ENCODE data around the gene ADGRB3. TPM values are rescaled to one million over a fixed set of nuclear protein-coding genes. Genes with fewer than 3 reads are reported as not detected.
"Not testable (repeated sequence)": the region's sequence is repeated elsewhere in the genome, so short reads cannot be mapped to it uniquely, and the experiment has no call there.

Gene ADGRB3
- total RNA-seq, 1 donor from 2014 or later, result 2.4 TPM

DNA sequence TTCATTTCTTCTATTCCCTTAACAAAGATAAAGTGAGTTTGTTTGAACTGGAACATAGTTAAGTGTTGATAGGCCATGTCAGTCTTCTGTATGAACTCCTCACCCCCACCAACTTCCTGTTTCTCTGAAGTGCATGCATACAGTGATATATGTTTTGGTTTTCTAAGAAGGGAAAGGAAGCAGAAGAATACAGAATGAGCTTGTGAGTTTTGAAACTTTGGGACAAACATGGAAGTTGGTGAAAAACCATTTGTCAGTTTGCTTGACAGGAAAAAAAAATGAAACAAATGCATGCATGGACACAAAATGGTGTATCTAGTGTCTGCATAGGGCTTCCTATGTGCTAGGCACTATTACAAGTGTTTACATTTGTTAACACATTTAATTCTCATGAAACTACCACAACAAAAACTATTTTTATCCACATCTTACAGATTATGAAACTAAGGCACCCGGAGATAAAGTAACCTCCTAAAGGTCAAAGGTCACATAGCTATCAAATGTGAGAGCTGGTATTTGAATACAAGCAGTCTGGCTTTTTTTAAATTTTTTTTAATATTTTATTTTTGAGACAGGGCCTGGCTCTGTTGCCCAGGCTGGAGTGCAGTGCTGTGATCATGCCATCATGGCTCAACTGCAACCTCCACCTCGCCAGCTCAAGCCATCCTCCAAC lies 105.9 kb downstream of the ADGRB3 start:
- Mint-ChIP-seq H3K9me3 (ENCODE audit: unreplicated experiment) (no peaks in the 10 kb centered on the region), H3K4me3 (ENCODE audit: unreplicated experiment) (no peak overlapping the region), H3K27ac (ENCODE audit: unreplicated experiment) (no peak overlapping the region), H3K4me1 (ENCODE audit: unreplicated experiment) (peaks cover 9% of the 10 kb centered on the region), H3K27me3 (ENCODE audit: unreplicated experiment) (no peaks in the 10 kb centered on the region), H3K36me3 (ENCODE audit: low read depth, unreplicated experiment) (no peaks in the 10 kb centered on the region)
- TF ChIP-seq, protein P1, sequence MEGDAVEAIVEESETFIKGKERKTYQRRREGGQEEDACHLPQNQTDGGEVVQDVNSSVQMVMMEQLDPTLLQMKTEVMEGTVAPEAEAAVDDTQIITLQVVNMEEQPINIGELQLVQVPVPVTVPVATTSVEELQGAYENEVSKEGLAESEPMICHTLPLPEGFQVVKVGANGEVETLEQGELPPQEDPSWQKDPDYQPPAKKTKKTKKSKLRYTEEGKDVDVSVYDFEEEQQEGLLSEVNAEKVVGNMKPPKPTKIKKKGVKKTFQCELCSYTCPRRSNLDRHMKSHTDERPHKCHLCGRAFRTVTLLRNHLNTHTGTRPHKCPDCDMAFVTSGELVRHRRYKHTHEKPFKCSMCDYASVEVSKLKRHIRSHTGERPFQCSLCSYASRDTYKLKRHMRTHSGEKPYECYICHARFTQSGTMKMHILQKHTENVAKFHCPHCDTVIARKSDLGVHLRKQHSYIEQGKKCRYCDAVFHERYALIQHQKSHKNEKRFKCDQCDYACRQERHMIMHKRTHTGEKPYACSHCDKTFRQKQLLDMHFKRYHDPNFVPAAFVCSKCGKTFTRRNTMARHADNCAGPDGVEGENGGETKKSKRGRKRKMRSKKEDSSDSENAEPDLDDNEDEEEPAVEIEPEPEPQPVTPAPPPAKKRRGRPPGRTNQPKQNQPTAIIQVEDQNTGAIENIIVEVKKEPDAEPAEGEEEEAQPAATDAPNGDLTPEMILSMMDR (IDR thresholded peaks at IDR 0.05; ENCODE audit: unreplicated experiment), result no peak
- DNase-seq (ENCODE audit: low spot score), result no peak

- Mint-ChIP-seq H3K36me3 (ENCODE audit: low read depth, unreplicated experiment) (no peaks in the 10 kb centered on the region), H3K27ac (ENCODE audit: unreplicated experiment) (no peak overlapping the region), H3K4me3 (ENCODE audit: unreplicated experiment) (no peak overlapping the region), H3K9me3 (ENCODE audit: unreplicated experiment) (no peaks in the 10 kb centered on the region), H3K27me3 (ENCODE audit: unreplicated experiment) (no peaks in the 10 kb centered on the region), H3K4me1 (ENCODE audit: unreplicated experiment) (peaks cover 9% of the 10 kb centered on the region)
- TF ChIP-seq, protein P1 (IDR thresholded peaks at IDR 0.05; ENCODE audit: unreplicated experiment), result no peak
- no peak for DNase-seq (ENCODE audit: low spot score)
Observed at GRCh38 chr6:68741501-68742386, 106.7 kb downstream of the ADGRB3 start.

- H3K27me3 Mint-ChIP-seq (ENCODE audit: unreplicated experiment), result no peaks in the 10 kb centered on the region
- H3K9me3 Mint-ChIP-seq (ENCODE audit: unreplicated experiment), result no peaks in the 10 kb centered on the region
- DNase-seq (ENCODE audit: low spot score), result no peak
- no peak overlapping the region for H3K27ac Mint-ChIP-seq (ENCODE audit: unreplicated experiment)
- TF ChIP-seq, protein P1 (IDR thresholded peaks at IDR 0.05; ENCODE audit: unreplicated experiment), result no peak
- H3K36me3 Mint-ChIP-seq (ENCODE audit: low read depth, unreplicated experiment), result no peaks in the 10 kb centered on the region
- H3K4me3 Mint-ChIP-seq (ENCODE audit: unreplicated experiment), result no peak overlapping the region
- peaks cover 9% of the 10 kb centered on the region for H3K4me1 Mint-ChIP-seq (ENCODE audit: unreplicated experiment)
Observed at GRCh38 chr6:68743099-68743498, 108.0 kb downstream of the ADGRB3 start.

DNA sequence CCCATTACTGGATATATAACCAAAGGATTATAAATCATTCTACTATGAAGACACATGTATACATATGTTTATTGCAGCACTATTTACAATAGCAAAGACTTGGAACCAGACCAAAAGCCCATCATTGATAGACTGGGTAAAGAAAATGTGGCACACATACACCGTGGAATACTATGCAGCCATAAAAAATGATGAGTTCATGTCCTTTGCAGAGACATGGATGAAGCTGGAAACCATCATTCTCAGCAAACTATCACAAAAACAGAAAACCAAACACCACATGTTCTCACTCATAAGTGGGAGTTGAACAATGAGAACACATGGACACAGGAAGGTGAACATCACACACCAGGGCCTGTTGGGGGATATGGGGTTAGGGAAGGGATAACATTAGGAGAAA lies 109.3 kb downstream of the ADGRB3 start:
- not testable (repeated sequence) for H3K27me3 Mint-ChIP-seq (ENCODE audit: unreplicated experiment); DNase-seq (ENCODE audit: low spot score); H3K4me3 Mint-ChIP-seq (ENCODE audit: unreplicated experiment); H3K36me3 Mint-ChIP-seq (ENCODE audit: low read depth, unreplicated experiment); H3K4me1 Mint-ChIP-seq (ENCODE audit: unreplicated experiment); H3K27ac Mint-ChIP-seq (ENCODE audit: unreplicated experiment); H3K9me3 Mint-ChIP-seq (ENCODE audit: unreplicated experiment)

GRCh38 chr6:68746376-68746775 lies 111.3 kb downstream of the ADGRB3 start:
- no peak overlapping the region for H3K4me3 Mint-ChIP-seq (ENCODE audit: unreplicated experiment)
- H3K27me3 Mint-ChIP-seq (ENCODE audit: unreplicated experiment), result no peaks in the 10 kb centered on the region
- no peak overlapping the region for H3K27ac Mint-ChIP-seq (ENCODE audit: unreplicated experiment)
- H3K36me3 Mint-ChIP-seq (ENCODE audit: low read depth, unreplicated experiment), result no peaks in the 10 kb centered on the region
- no peaks in the 10 kb centered on the region for H3K9me3 Mint-ChIP-seq (ENCODE audit: unreplicated experiment)
- no peaks in the 10 kb centered on the region for H3K4me1 Mint-ChIP-seq (ENCODE audit: unreplicated experiment)
- TF ChIP-seq, protein P1 (IDR thresholded peaks at IDR 0.05; ENCODE audit: unreplicated experiment), result no peak
- DNase-seq (ENCODE audit: low spot score), result no peak
